HG02642 (cell line): ENCODE data around the gene ADAM23.
A peak's percentile ranks its signal among the peaks of the same experiment; 100 is the strongest.
"Not testable (repeated sequence)": the region's sequence is repeated elsewhere in the genome, so short reads cannot be mapped to it uniquely, and the experiment has no call there.

Source experiments
- ATAC-seq: cut with Tn5 transposase; IDR thresholded peaks from one replicate; pipeline ENCODE4 v1.9.1; 2021; ENCODE audit warnings: mild to moderate bottlenecking; ENCODE audit not compliant: unreplicated experiment, poor library complexity

ADAM23 gene, protein sequence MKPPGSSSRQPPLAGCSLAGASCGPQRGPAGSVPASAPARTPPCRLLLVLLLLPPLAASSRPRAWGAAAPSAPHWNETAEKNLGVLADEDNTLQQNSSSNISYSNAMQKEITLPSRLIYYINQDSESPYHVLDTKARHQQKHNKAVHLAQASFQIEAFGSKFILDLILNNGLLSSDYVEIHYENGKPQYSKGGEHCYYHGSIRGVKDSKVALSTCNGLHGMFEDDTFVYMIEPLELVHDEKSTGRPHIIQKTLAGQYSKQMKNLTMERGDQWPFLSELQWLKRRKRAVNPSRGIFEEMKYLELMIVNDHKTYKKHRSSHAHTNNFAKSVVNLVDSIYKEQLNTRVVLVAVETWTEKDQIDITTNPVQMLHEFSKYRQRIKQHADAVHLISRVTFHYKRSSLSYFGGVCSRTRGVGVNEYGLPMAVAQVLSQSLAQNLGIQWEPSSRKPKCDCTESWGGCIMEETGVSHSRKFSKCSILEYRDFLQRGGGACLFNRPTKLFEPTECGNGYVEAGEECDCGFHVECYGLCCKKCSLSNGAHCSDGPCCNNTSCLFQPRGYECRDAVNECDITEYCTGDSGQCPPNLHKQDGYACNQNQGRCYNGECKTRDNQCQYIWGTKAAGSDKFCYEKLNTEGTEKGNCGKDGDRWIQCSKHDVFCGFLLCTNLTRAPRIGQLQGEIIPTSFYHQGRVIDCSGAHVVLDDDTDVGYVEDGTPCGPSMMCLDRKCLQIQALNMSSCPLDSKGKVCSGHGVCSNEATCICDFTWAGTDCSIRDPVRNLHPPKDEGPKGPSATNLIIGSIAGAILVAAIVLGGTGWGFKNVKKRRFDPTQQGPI

DNA sequence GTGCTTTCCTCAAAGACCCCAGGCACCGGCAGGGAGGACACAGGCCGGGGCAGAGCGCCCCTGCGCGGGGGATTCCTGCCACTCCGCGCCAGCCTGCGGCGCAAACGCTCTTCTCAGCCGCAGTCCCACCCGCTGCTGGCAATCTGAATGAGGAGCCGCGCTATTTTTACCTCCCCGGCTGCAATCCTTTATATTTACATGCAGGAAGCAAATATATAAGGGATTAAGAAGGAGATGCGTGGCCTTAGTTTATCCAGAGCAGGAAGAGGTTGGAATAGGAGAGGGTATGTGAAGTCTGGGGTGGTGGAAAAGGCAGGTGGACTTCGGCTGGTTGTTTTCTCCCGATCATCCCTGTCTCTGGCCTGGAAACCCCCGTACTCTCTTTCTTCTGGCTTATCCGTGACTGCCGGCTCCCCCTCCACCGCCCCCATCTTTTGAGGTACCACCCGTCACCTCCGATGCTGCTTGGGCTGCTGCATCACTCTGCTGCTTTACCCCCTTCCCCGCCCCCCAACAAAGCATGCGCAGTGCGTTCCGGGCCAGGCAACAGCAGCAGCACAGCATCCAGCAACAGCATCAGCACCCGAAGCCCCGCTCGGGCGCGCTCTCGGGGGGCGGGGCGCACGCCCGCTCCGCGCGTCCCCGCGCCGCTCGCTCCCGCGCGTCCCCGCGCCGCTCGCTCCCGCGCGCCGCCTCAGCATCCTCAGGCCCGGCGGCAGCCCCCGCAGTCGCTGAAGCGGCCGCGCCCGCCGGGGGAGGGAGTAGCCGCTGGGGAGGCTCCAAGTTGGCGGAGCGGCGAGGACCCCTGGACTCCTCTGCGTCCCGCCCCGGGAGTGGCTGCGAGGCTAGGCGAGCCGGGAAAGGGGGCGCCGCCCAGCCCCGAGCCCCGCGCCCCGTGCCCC is at the start of gene ADAM23:
ADAM23 (plus strand) TSS at position 700 of the 902 bp plus-strand sequence. CDS start 335 bp downstream, outside the sequence.
- peak; percentile 51 for ATAC-seq

DNA sequence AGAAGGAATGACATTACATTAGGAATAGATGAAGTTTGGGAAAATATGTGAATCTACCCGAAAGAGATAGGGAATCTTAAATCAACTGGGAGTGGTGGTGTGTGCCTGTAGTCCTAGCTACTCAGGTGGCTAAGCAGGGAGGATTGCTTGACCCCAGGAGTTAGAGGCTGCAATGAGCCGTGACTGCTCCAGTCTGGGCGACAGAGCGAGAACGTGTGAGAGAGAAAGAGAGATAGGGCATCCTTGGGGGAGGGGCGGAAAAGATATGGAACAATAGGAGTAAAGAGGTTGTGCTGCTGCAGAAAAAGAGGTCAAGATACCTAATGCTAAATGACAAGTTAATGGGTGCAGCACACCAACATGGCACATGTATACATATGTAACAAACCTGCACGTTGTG is 47.1 kb upstream of the ADAM23 start:
- ATAC-seq: no peak

DNA sequence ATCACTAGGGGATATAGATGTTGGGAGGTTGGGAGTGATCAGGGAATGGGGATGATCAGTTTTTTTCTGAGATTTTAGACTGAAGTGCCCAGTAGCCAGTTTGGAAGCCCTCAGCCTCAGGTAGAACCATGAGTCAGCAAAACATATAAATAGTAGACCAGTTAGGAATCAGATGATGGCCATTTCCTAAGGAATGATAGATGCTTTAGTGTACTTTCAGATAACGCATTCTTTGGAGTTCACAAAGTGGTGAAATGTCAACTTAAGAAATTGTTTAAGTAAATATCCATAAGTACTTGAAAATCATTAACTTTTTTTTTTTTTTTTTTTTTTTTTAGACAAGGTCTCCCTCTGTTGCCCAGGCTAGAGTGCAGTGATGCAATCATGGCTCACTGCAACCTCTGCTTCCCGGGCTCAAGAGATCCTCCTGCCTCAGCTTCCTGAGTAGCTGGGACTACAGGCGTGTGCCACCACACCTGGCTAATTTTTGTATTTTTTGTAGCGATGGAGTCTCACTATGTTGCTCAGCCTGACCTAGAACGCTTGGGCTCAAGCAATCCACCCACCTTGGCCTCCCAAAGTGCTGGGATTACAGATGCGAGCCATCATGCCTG is 40.3 kb upstream of the ADAM23 start:
- ATAC-seq: not testable (repeated sequence)

- ATAC-seq: peak; percentile 85
Measured at GRCh38 chr2:206408323-206409320, 34.7 kb upstream of the ADAM23 start.

- ATAC-seq: no peak
Measured at GRCh38 chr2:206410714-206411113, 32.6 kb upstream of the ADAM23 start.

DNA sequence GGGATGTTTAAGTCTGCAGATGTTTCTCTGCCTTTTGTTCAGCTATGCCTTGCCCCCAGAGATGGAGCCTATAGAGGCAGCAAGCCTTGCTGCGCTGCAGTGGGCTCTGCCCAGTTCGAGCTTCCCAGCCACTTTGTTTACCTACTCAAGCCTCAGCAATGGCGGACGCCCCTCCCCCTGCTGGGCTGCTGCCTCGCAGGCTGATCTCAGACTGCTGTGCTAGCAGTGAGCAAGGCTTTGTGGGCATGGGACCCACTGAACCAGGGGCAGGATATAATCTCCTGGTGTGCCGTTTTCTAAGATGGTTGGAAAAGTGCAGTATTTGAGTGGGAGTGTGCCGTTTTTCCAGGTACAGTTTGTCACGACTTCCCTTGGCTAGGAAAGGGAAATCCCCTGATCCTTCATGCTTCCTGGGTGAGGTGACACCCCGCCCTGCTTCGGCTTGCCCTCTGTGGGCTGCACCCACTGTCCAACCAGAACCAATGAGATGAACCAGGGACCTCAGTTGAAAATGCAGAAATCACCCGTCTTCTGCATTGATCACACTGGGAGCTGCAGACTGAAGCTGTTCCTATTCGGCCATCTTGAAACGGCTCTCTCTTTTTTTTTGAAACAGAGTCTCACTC is 27.6 kb upstream of the ADAM23 start:
- ATAC-seq: no peak

- no peak for ATAC-seq
Measured at GRCh38 chr2:206418968-206419367, 24.4 kb upstream of the ADAM23 start.

- no peak for ATAC-seq
Measured at GRCh38 chr2:206420721-206421120, 22.6 kb upstream of the ADAM23 start.

- ATAC-seq: no peak
Measured at GRCh38 chr2:206422493-206422892, 20.8 kb upstream of the ADAM23 start.

GRCh38 chr2:206423147-206423546 is 20.2 kb upstream of the ADAM23 start:
- ATAC-seq: no peak

DNA sequence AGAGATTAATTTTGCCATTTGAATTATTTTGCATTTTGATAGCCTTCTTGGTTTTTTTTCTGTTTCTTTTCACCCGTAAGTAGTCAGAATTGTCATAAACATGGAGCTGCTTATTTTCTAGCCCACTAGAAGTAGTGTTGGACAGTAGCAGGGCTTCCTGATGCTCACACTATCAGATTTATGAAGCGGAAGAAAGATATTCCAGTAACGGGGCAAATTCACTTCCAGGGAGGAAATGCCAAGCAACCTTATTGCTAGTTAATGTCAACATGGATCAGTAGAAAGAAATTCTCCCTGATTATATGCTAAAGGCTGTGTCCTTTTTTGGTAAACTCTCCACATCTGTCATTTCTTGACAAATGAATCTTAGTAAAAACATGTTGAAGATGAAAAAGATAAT is 19.2 kb upstream of the ADAM23 start:
- no peak for ATAC-seq

DNA sequence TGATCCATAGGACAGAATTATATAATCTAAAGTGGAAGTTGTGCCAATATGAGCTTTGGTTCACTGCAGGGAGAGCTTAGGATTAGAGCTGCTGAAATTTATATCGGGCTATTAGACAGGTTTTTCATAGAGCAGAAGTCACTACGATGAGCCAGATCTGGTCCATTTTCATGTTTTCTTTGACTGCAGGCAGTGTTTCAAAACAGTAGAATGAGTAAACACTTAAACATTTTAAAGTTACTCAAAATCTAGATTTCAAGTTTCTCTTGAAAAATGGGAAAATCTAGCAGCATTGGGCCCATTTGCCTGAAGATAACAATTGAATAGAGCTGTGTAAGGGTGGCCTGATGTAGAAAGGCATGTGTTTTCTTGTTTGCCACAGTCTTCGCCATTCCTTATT is 14.5 kb upstream of the ADAM23 start:
- no peak for ATAC-seq

GRCh38 chr2:206430452-206430851 is 12.9 kb upstream of the ADAM23 start:
- ATAC-seq: no peak

DNA sequence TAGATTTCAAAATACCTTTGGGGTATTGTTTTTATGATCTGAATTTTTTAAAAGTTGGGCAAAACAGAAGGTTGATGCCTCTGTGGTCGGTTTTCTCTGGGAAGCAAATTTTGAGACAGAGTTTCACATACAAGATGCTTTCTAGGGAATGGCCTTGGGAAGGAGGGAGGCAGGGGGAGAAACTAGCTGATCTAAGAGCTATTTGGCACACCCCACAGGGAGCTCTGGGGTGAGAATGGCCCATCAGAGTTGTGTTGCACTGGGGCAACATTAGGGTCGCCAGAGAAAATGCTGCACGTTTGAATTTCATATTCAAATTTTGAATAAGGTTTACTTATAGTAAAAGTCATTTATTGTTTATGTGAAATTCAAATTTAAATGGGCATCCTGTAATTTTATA is 11.9 kb upstream of the ADAM23 start:
- no peak for ATAC-seq

GRCh38 chr2:206432193-206433082 is 10.9 kb upstream of the ADAM23 start:
- no peak for ATAC-seq

DNA sequence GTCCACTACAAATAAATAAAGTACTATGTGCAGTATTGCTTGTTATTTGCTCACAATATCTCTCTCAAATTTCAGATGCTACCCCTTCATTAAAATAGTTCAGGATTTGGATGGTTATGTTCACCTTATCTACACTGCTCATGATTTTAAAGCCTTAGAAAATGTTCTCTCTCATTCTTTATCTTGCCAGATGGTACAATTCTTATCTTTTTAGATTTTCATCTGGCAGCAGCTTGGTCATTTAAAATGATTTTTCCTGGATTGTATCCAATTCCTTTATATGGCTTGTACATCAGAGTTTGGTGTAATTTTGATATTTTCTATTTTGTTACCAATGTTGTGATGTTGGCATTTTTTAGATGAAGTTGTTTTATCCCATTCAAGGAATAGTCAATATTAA is 10.1 kb upstream of the ADAM23 start:
- no peak for ATAC-seq

DNA sequence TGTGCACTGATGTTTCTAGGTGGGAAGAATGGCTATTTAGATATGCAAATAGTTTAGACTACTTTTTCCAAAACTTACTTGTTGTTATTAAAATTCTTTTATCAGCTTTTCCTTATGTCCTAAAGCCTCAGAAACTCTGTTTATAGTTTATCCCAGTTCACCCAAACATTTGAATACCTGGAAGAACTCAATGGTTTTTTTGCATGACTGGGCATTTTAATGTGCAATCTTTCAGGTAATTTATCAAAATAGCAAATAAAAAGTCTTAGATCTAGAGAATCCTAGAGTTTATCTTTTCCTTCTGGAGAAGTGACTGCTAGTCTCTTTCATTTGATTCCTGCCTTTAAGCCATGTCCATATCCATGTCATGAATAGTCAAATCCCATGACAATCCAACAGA is 9.6 kb upstream of the ADAM23 start:
- ATAC-seq: no peak
